Thyroid gland (tissue), 4 donors: Measurements from ENCODE around the gene SLC19A1. TPM values are rescaled to one million over a fixed set of nuclear protein-coding genes. Genes with fewer than 3 reads are reported as not detected.
A peak's percentile ranks its signal among the peaks of the same experiment; 100 is the strongest.

Source experiments
- DNase-seq, 2 donors: peaks; one replicate each; pipeline ENCODE4 v3.0.0-alpha.2; 2019
- H3K27ac ChIP-seq, 3 donors: fragments of 200-600 bp; sonication (generic); 1 replicate in 2 of 3; 2 replicates in 1 of 3; pipeline ENCODE4 v1.5.1; 2016 to 2019; ENCODE audit warnings: mild to moderate bottlenecking in 1 of 3, moderate library complexity in 1 of 3
- H3K27me3 ChIP-seq: fragments of 200-600 bp; sonication (generic); one replicate; pipeline ENCODE4 v1.5.1; 2019
- H3K36me3 ChIP-seq, 2 donors: fragments of 200-600 bp; sonication (generic); one replicate each; pipeline ENCODE4 v1.5.1; 2016 to 2019
- H3K4me1 ChIP-seq, 2 donors: fragments of 200-600 bp; sonication (generic); one replicate each; pipeline ENCODE4 v1.5.1; 2017 to 2019
- H3K4me3 ChIP-seq, 3 donors: fragments of 200-600 bp; sonication (generic); replicated peaks in 1 of 3; 1 replicate in 2 of 3; 2 replicates in 1 of 3; pipeline ENCODE4 v1.5.1; 2016; ENCODE audit warnings: mild to moderate bottlenecking in 1 of 3
- H3K9me3 ChIP-seq: fragments of 200-600 bp; sonication (generic); one replicate; pipeline ENCODE4 v1.5.1; 2017
- CTCF ChIP-seq, 6 experiments: fragments of 200-600 bp in 3 of 6; fragments of 450-650 bp in 3 of 6; sonication (generic) in 3 of 6; IDR thresholded peaks; one replicate each; pipeline ENCODE4 v1.5.1; 2016 to 2019; ENCODE audit warnings: antibody characterized with exemption in 6 of 6, mild to moderate bottlenecking in 2 of 6, inconsistent platforms in 1 of 6, moderate library complexity in 1 of 6
- POLR2A ChIP-seq, 2 donors: fragments of 450-650 bp; IDR thresholded peaks; one replicate each; pipeline ENCODE4 v1.6.1; 2017; ENCODE audit warnings: antibody characterized with exemption in 2 of 2, mild to moderate bottlenecking in 2 of 2, moderate library complexity in 1 of 2
- WGBS, 2 donors: methylation state at CpG; one replicate each; pipeline ENCODE4 v1.1.5; 2017; 5-methylcytosine and 5-hydroxymethylcytosine counted together
- intact Hi-C: fragments of 100-400 bp; cut with DNase I; formaldehyde crosslinking; loops from one replicate; pipeline ENCODE4 v1.15.1; 2023
- total RNA-seq, 4 donors: library from RNA; depleted of rRNA; stranded (reverse); fragments of >200 nt; gene quantifications; one replicate each; pipeline ENCODE4 v1.2.3, GENCODE V29; 2016

Gene SLC19A1
- total RNA-seq, 4 donors from 2014 or later: 7.6 to 15.5 (median 12.2) TPM

DNA sequence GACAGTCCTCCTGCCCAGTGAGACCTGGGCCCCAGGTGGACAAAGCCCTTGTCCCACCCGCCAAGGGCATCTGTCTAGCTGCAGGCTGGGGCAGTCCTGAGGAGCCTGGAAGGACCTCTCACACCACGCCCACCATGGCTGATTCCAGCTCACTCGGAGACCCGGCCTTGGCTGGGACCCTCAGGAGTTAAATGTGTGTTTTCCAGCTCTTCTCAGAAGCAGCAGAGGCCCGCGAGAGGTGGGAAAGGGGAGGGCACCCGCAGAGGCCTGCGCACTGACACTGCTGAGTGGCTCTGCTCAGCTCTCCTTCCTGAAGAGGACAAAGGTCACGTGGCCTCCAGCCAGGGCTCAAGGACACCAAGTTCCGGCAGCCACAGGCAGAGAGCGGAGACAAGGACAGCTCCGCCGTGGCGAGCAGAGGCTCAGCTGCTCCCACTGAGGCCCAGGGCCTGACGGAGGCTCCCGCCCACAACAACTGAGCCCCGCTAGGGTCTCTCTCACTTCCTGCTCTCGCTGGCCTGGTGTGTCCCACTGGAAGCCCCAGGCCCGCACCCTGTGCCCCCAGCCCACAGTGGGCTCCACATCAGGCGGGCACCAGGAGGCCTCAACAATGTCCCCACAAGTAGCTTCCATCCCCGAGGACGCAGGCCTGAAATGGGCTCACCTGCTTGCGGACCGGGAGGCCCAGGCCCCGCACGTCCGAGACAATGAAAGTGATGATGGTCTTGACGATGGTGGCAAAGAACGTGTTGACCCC, 16.9 kb downstream of the SLC19A1 start:
- intact Hi-C loops: no loop called here
- TF ChIP-seq POLR2A (IDR thresholded peaks at IDR 0.05) (no peak), CTCF (IDR thresholded peaks at IDR 0.05) (no peak)
- H3K27me3 ChIP-seq: no peaks in the 10 kb centered on the region
- DNase-seq: peak; percentile 73 to 77
- H3K36me3 ChIP-seq: no peaks in the 10 kb centered on the region
- no peaks in the 10 kb centered on the region for H3K9me3 ChIP-seq
- H3K27ac ChIP-seq: peak overlapping the region in 1 of 3 donors; percentile 85
- WGBS, 2 donors: 79 to 84% methylated on average over 15 to 22 of the region's 29 CpGs
- H3K4me1 ChIP-seq: peaks cover 25 to 39% of the 10 kb centered on the region in 2 donors
- no peak overlapping the region for H3K4me3 ChIP-seq

DNA sequence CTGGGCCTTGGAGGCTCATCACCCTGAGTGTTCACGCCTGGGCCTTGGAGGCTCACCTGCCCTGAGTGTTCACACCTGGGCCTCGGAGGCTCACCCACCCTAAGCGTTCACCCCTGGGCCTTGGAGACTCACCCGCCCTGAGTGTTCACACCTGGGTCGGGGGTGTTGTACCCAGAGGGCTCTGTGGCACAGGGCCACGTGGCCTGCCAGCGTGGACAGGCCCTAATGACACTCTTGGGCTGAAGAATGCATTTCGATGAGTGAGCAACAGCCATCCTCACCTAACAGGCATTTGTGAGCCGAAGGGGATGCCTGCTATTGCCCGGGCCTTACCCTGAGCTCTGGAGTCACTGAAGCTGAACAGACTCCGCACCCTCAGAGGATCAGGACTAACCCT, 17.5 kb downstream of the SLC19A1 start:
- Histone ChIP-seq H3K36me3 (no peaks in the 10 kb centered on the region), H3K27ac (no peak overlapping the region), H3K27me3 (no peaks in the 10 kb centered on the region), H3K4me1 (peaks cover 25 to 39% of the 10 kb centered on the region in 2 donors), H3K4me3 (no peak overlapping the region), H3K9me3 (no peaks in the 10 kb centered on the region)
- 75 to 77% methylated on average over 3 to 6 of the region's 11 CpGs for WGBS, 2 donors
- TF ChIP-seq CTCF (IDR thresholded peaks at IDR 0.05) (no peak), POLR2A (IDR thresholded peaks at IDR 0.05) (no peak)
- DNase-seq: no peak
- intact Hi-C loops: no loop called here

- Histone ChIP-seq H3K36me3 (no peaks in the 10 kb centered on the region), H3K27ac (no peak overlapping the region), H3K27me3 (no peaks in the 10 kb centered on the region), H3K9me3 (no peaks in the 10 kb centered on the region), H3K4me3 (no peak overlapping the region), H3K4me1 (peaks cover 18 to 31% of the 10 kb centered on the region in 2 donors)
- intact Hi-C loops: no loop called here
- peak in 1 of 2 donors; percentile 1 for DNase-seq
- TF ChIP-seq POLR2A (IDR thresholded peaks at IDR 0.05) (no peak), CTCF (IDR thresholded peaks at IDR 0.05) (no peak)
- WGBS, 2 donors: 72 to 75% methylated on average over 6 to 10 of the region's 16 CpGs
Measured at GRCh38 chr21:45523411-45524101, 18.7 kb downstream of the SLC19A1 start.

- H3K4me3 ChIP-seq: no peak overlapping the region
- no peaks in the 10 kb centered on the region for H3K9me3 ChIP-seq
- H3K27ac ChIP-seq: no peak overlapping the region
- H3K36me3 ChIP-seq: no peaks in the 10 kb centered on the region
- peaks cover 14 to 25% of the 10 kb centered on the region in 2 donors for H3K4me1 ChIP-seq
- intact Hi-C loops: no loop called here
- peak in 1 of 2 donors; percentile 0 for DNase-seq
- H3K27me3 ChIP-seq: no peaks in the 10 kb centered on the region
- WGBS, 2 donors: 96 to 99% methylated on average over 6 of the region's 6 CpGs
- no peak for TF ChIP-seq POLR2A (IDR thresholded peaks at IDR 0.05)
Measured at GRCh38 chr21:45522986-45523385, 19.3 kb downstream of the SLC19A1 start.

- Histone ChIP-seq H3K27ac (no peak overlapping the region), H3K9me3 (no peaks in the 10 kb centered on the region), H3K36me3 (no peaks in the 10 kb centered on the region), H3K4me3 (no peak overlapping the region), H3K4me1 (peaks cover 14 to 23% of the 10 kb centered on the region in 2 donors), H3K27me3 (no peaks in the 10 kb centered on the region)
- TF ChIP-seq CTCF (IDR thresholded peaks at IDR 0.05) (no peak), POLR2A (IDR thresholded peaks at IDR 0.05) (no peak)
- DNase-seq: no peak
- 74 to 83% methylated on average over 6 of the region's 6 CpGs for WGBS, 2 donors
- intact Hi-C loops: no loop called here
Measured at GRCh38 chr21:45522381-45522780, 19.9 kb downstream of the SLC19A1 start.
